ENCODE data around the gene AGAP1. TPM values are rescaled to one million over a fixed set of nuclear protein-coding genes. Genes with fewer than 3 reads are reported as not detected.

AGAP1 gene
- total RNA-seq, 1 donor from 2014 or later: 44.0 TPM

DNA sequence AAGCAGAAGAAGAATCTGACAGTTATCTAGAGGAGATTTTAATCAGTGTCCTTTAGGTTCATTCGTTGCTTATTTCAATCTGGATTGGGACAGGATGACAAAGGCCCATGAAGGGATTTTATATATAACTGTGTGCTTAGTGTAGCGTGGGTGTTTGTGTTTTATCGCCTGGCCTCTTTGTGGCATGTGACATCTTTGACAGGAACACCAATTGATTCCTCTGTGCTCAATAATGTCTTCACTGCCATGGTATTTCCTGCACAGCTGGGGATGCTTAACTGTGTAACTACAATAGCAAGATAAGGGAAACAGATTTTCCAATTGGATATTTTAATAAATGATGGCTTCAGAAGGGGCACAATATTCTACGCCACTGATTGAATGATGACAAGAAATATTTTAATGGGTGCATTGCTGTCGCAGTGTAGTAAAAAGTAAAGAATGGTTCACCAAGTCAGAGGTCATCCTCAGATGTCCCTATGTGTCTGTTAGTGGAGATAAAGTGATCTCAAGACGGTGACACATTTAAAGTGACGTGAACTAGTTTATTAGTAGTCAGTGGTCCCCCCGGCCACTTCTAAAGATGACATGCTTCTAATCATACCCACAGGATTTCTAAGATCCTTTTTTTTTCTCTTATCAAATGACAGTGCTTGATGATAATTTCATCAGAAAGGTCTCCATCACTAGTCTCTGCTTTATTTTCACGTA lies 160.4 kb downstream of the AGAP1 start:
- no peak for DNase-seq (ENCODE audit: low spot score in 2 of 2, unreplicated experiment in 2 of 2)
- H3K4me3 Mint-ChIP-seq: no peak overlapping the region
- TF ChIP-seq, protein P1, sequence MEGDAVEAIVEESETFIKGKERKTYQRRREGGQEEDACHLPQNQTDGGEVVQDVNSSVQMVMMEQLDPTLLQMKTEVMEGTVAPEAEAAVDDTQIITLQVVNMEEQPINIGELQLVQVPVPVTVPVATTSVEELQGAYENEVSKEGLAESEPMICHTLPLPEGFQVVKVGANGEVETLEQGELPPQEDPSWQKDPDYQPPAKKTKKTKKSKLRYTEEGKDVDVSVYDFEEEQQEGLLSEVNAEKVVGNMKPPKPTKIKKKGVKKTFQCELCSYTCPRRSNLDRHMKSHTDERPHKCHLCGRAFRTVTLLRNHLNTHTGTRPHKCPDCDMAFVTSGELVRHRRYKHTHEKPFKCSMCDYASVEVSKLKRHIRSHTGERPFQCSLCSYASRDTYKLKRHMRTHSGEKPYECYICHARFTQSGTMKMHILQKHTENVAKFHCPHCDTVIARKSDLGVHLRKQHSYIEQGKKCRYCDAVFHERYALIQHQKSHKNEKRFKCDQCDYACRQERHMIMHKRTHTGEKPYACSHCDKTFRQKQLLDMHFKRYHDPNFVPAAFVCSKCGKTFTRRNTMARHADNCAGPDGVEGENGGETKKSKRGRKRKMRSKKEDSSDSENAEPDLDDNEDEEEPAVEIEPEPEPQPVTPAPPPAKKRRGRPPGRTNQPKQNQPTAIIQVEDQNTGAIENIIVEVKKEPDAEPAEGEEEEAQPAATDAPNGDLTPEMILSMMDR (IDR thresholded peaks at IDR 0.05; ENCODE audit: unreplicated experiment): no peak
- no peaks in the 10 kb centered on the region for H3K27me3 Mint-ChIP-seq (ENCODE audit: low read depth)
- H3K27ac Mint-ChIP-seq: no peak overlapping the region
- H3K9me3 Mint-ChIP-seq: no peaks in the 10 kb centered on the region
- H3K36me3 Mint-ChIP-seq: no peaks in the 10 kb centered on the region
- peaks cover 21% of the 10 kb centered on the region for H3K4me1 Mint-ChIP-seq

DNA sequence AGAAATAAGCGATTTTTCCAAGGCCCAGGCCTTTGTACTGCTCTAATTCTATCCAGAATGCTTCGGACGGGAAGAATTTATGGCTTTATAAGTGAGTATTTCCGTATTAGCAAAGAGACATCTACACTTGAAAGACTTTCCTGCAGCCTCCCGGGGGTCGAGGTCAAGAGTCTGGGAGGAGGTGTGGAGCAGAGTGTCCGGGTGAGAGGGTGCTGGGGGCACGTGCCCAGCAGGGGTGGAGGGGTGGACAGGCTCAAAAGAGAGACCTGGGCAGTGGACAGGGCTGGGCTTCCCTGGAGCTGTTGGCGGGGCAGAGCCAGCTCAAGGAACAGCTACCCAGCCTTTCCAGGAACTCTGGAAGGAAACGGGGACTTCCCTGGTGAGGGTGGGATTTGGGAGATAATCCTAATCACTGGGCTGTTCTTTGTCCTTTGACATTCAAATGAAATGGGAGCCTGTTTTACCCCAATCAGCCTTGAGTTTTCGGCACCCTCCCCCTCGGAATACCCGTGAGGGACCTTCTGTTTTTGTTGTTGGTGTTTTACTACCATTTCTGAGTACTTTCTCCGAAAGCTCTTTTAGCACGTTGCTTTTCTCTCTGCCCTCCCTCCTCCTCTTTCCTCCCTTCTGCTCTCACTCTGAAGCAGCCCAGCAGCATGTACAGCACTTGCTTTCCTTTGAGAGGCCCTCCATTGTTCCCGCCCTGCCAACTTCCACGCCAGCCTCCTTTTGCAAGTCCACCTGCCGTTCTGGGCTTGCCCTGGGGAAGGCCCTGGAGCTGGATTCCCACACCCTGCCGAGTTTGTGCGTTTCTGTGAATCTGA lies 164.7 kb downstream of the AGAP1 start:
- H3K36me3 Mint-ChIP-seq: no peaks in the 10 kb centered on the region
- no peak overlapping the region for H3K4me3 Mint-ChIP-seq
- no peaks in the 10 kb centered on the region for H3K27me3 Mint-ChIP-seq (ENCODE audit: low read depth)
- H3K9me3 Mint-ChIP-seq: no peaks in the 10 kb centered on the region
- TF ChIP-seq, protein P1 (IDR thresholded peaks at IDR 0.05; ENCODE audit: unreplicated experiment): no peak
- DNase-seq (ENCODE audit: low spot score in 2 of 2, unreplicated experiment in 2 of 2): no peak
- H3K27ac Mint-ChIP-seq: peak overlapping the region; percentile 54
- peaks cover 30% of the 10 kb centered on the region for H3K4me1 Mint-ChIP-seq

DNA sequence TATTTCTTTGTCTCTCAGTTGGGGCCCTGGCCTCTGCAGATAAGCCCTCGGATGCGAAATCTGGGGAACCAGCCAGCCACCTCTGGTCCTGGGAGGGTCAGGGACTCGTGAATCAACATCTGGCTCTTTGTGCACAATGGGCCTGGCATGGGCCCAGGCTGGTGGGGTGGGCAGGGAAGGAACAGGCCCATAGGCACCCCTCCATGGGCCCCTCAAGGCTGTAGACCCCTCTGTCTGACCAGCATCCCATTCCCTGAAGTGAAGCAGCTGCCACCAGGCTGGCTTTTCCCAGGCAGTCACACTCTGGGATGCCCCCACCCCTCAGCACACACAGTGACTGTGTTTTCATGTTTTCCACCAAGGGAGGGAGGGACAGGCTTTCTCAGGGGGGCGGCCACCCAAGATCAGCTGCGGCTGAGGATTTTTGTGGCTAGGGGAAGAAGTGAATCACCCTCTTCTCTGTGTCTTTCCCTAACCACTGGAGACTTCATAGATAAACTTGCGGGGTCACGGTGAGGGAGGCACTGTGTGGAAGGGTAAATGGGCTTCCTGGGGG lies 166.0 kb downstream of the AGAP1 start:
- Mint-ChIP-seq H3K36me3 (no peaks in the 10 kb centered on the region), H3K4me1 (peaks cover 30% of the 10 kb centered on the region), H3K9me3 (no peaks in the 10 kb centered on the region), H3K4me3 (no peak overlapping the region), H3K27ac (no peak overlapping the region), H3K27me3 (ENCODE audit: low read depth) (no peaks in the 10 kb centered on the region)
- no peak for DNase-seq (ENCODE audit: low spot score in 2 of 2, unreplicated experiment in 2 of 2)
- TF ChIP-seq, protein P1 (IDR thresholded peaks at IDR 0.05; ENCODE audit: unreplicated experiment): no peak

DNA sequence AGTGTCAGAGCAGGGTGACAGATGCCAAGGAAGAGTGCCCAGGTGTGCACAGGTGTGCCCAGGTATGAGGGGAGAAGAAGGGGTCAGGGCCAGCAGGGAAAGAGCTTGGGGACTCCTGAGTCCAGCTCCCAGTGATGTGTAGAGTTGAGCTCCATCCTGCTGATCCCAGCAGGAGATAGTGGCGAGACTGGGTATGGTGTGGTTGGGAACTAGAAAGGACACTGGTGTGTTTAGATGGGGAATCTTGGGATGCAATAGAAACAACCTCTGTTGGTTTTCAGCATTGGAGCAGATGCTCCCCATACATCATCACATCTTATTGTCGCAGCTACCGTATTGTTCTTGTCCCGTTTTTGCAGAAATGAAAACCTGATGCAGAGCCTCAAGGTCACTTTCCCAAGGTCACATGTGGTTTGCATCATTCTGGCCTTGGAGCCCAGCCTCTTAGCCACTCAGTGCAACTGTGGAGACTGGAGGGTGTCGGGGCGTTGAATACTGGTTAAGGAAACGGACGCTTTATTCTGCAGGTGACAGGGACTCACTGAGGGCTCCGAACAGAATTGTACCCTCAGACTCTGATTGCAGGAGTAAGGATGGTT lies 166.7 kb downstream of the AGAP1 start:
- Mint-ChIP-seq H3K36me3 (no peaks in the 10 kb centered on the region), H3K27me3 (ENCODE audit: low read depth) (no peaks in the 10 kb centered on the region), H3K9me3 (no peaks in the 10 kb centered on the region), H3K4me1 (peaks cover 34% of the 10 kb centered on the region), H3K4me3 (no peak overlapping the region), H3K27ac (peak overlapping the region; percentile 40)
- DNase-seq (ENCODE audit: low spot score in 2 of 2, unreplicated experiment in 2 of 2): no peak
- TF ChIP-seq, protein P1 (IDR thresholded peaks at IDR 0.05; ENCODE audit: unreplicated experiment): no peak

DNA sequence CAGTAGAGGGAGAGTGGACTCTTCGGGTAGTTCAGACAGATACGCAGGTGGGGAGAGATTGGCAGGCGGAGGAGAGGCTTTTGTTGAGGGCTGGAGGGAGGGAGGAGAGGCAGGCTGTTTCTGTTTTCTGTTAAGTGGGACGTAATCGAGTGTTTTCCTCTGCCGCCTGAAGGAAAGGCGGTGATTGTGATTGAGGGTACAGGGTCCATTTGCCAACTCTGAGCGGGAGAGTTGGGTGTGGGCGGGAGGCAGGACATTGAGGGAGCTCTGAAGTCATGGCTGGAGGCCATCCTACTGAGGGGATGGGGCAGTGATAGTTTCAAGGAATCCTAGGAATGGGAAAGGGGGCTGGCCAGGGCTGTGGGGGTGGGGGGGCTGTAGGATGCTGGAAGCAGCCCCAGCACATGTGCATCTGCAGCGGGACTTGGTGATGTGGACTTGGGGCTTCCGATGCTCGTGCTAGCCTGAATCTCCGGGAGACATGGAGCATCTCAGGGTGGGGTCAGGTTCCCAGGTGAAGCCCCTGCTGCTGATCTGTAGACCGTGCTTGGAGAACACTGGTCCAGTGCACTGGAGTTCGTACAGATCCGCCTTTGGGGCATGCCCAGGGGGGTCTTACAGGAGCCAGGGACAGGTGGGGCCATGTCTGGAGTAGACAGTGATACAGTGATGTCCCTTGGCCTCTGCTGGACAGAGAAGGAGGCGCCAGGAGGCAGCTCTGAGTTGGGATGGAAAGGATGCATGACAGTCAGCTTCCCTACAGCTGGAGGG lies 167.5 kb downstream of the AGAP1 start:
- Mint-ChIP-seq H3K4me3 (no peak overlapping the region), H3K36me3 (no peaks in the 10 kb centered on the region), H3K4me1 (peaks cover 42% of the 10 kb centered on the region), H3K27me3 (ENCODE audit: low read depth) (no peaks in the 10 kb centered on the region), H3K9me3 (no peaks in the 10 kb centered on the region), H3K27ac (peak overlapping the region; percentile 40)
- TF ChIP-seq, protein P1 (IDR thresholded peaks at IDR 0.05; ENCODE audit: unreplicated experiment): no peak
- no peak for DNase-seq (ENCODE audit: low spot score in 2 of 2, unreplicated experiment in 2 of 2)

All from mesothelial cell of epicardium (in vitro differentiated cells).